Stimulated activated CD8-positive, alpha-beta memory T cell treated with anti-CD3 and anti-CD28 coated beads, Interleukin-15, amount 100 ng/mL, for 48 hours (primary cell): ENCODE data around the gene HSD3B1.
"Not testable (repeated sequence)": the region's sequence is repeated elsewhere in the genome, so short reads cannot be mapped to it uniquely, and the experiment has no call there.

ENCODE experiments used
- DNase-seq, 2 donors: peaks; one replicate each; pipeline ENCODE4 v3.0.0-alpha.2; 2020; ENCODE audit warnings: low read depth in 2 of 2

The HSD3B1 gene

DNA sequence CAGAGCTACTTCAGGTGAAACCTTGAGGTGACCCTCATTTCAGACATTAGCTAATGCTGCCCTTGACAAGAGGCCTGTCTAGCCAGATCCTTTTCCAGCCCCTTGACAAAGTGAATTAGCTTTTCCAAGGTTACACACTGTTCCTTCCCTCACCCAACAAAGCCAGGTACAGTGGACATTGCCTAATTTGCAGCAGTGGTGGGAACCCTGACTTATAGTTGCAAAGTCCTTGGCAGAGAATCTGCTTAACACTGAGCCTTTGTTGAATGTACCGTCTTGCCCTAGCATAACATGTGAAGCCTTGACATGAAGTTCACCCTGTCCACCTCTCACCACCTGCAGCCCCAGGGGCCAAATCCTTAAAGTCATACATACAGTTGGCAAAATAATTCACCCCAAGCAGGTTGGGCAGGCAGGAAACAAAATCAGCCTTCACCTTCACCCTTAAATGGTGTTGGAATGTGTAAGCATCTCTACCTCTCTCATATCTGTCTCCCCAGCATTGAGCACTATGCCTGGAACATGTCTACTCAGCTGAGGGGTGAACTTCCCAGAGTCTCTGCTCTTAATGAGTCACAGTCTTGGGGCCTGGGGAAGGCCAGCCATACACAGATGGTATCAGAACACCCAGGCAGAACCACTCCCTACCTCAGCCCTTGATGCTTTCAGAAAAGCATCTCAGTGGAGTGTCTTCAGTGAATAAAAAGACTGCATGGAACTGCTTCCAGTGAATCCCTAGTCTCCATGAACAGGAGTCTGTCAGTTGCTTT is 46.5 kb downstream of the HSD3B1 start:
- not testable (repeated sequence) for DNase-seq

DNA sequence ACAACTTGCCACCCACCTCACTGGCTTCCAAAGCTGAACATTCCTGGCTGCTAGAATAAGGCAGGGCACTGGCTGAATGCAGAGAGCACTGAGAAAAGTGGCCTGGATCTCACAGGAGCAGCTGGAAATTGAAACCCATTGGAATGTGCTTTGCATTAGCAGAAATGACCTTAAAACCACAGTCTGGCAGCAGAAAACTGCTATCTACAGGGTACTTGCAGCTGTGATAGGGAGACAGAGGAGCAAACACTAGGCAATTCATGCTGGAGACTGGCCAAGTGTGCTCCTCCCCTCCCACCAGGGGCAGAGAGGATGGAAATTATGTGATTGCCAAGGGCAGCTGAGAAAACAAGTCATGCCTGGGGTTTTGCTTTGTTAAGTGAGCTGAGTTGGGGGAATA is 47.2 kb downstream of the HSD3B1 start:
- DNase-seq, result no peak

DNA sequence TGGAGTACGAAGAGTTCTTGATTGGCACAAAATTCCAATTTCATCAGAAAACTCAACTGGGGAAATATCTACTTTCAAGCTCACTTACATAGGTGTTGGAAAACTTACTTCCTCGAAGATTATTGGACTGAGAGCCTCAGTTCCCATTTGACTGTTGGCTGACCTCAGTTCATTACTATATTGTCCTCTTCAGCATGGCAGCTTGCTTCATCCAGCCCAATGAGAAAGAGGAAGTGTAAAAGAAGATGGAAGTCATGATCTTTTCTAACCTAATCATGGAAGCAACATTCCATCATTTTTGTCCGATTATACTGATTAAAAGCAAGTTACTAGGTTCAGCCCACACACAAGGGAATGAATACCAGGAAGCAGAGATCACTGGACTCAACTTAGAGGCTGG is 49.4 kb downstream of the HSD3B1 start:
- no peak for DNase-seq

DNA sequence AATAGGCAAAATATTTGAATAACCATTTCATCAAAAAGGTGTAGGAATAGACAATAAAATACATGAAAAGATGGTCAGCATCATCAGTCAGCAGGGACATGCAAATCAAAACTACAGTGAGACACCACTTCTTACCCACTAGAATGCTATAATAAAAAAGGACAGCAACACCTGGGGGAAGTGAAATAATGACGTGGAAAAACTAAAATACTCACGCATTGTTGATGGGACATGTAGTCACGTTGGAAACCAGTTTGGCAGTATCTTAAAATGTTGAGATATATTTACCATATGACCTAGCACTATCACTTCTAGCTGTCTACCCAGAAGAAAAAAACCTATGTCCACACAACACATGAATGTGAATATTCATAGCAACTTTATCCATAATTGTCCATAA is 53.4 kb downstream of the HSD3B1 start:
- DNase-seq, result not testable (repeated sequence)

DNA sequence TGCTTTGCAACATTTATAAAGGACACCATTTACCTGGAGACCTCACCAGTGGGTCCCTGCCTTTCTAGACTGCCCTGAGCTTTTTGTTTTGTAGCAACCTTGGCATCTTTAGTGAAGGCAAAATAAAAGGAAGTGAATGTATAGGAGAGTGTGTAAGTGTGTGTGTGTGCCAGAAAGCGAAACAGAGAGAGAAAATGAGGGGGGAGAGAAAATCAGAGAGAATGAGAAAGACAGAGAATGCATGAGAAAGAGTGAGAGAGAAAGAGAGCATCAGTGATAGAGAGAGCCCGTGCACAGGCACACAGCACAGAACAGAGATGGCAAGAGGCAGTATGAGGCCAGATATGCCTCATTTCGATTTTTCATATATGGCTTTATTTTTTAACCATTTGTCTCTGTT is 57.5 kb downstream of the HSD3B1 start:
- DNase-seq, result no peak
